Activated naive CD4-positive, alpha-beta T cell treated with anti-CD3 and anti-CD28 coated beads for 36 hours (primary cell): ENCODE measurements around the gene LCTL. TPM values are rescaled to one million over a fixed set of nuclear protein-coding genes. Genes with fewer than 3 reads are reported as not detected.

Experiments
- CTCF ChIA-PET: fragments of 350-600 bp; sonication (Branson Sonifier 250); formaldehyde crosslinking; loops from one replicate; lab custom pipeline; 2021; ENCODE audit warnings: antibody characterized with exemption; lab: Charles Lee
- DNase-seq: peaks from one replicate; pipeline ENCODE4 v3.0.0-alpha.2; 2020
- H3K27ac Mint-ChIP-seq: one replicate; pipeline ENCODE4 v1.8.0; 2021; ENCODE audit warnings: mild to moderate bottlenecking, mixed read lengths
- H3K27me3 Mint-ChIP-seq: one replicate; pipeline ENCODE4 v1.8.0; 2021; ENCODE audit warnings: low read depth, mixed read lengths
- H3K36me3 Mint-ChIP-seq: one replicate; pipeline ENCODE4 v1.8.0; 2021; ENCODE audit warnings: low read depth, mixed read lengths
- H3K4me1 Mint-ChIP-seq: one replicate; pipeline ENCODE4 v1.8.0; 2021; ENCODE audit warnings: low read depth, mixed read lengths
- H3K4me3 Mint-ChIP-seq: one replicate; pipeline ENCODE4 v1.8.0; 2021; ENCODE audit warnings: mild to moderate bottlenecking, moderate library complexity, mixed read lengths
- H3K9me3 Mint-ChIP-seq: one replicate; pipeline ENCODE4 v1.8.0; 2021; ENCODE audit warnings: mixed read lengths
- intact Hi-C: fragments of 100-400 bp; cut with micrococcal nuclease; formaldehyde crosslinking; loops from one replicate; pipeline ENCODE4 v1.15.1; 2023
- total RNA-seq, 2 experiments: library from RNA; stranded (reverse); gene quantifications; one replicate each; pipeline ENCODE4 v1.2.3, GENCODE V29; 2021

Gene LCTL
- total RNA-seq, 2 experiments from 2014 or later = not detected

GRCh38 chr15:66572146-66572545, 6.3 kb upstream of the LCTL start:
- CTCF ChIA-PET = no interaction called here
- no peak overlapping the region for H3K4me3 Mint-ChIP-seq
- no peaks in the 10 kb centered on the region for H3K9me3 Mint-ChIP-seq
- H3K27ac Mint-ChIP-seq = no peak overlapping the region
- intact Hi-C loops = no loop called here
- DNase-seq = no peak
- no peaks in the 10 kb centered on the region for H3K36me3 Mint-ChIP-seq
- peaks cover 3% of the 10 kb centered on the region for H3K4me1 Mint-ChIP-seq
- H3K27me3 Mint-ChIP-seq = no peaks in the 10 kb centered on the region

DNA sequence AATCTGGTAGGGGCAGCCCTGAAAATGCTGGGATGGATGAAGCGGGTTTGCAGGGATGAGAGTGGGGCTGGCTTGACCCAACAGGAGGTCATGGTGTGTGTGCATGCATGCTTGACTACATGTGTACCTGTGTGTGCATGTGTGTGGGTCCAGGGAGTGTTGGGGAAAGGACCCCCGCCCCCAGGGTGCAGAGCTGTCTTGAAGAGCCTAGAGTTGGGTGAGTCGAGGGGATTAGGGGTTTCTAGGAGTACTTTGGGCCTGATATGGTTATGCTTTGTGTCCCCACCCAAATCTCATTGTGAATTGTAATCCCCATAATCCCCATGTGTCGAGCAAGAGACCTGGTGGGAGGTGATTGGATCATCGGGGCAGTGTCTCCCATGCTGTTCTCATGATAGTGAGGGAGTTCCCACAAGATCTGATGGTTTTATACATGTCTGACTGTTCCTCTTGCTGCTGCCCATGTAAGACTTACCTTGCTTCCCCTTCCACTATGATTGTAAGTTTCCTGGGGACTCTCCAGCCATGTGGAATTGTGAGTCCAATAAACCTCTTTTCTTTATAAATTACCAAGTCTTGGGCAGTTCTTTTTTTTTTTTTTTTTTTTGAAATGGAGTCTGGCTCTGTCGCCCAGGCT, 5.2 kb upstream of the LCTL start:
- CTCF ChIA-PET = interaction anchor here (0.7 kb wide), 1 partner anchor 9 kb away, joined by 3 read pairs; no protein-coding TSS in a partner anchor
- peaks cover 8% of the 10 kb centered on the region for H3K4me1 Mint-ChIP-seq

DNA sequence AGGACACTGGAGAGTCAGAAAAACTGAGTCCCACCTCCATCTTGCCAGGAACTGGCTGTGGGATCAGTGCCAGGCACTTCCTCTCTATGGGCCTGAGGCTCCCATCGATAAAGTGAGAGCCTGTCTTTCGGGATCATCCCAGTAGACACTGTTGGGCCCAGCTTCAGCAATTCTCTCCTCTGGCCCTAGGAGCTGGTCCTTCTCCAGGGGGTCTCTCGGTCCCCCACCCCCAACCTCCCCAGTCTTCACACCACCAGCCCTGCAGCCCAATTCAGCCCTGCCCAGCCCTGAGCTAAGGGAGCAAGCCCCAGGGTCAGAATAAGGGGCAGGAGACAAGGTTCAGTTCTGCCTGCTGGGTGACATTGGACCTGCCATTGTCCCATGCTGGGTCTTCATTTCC, 4.5 kb upstream of the LCTL start:
- Mint-ChIP-seq H3K9me3 (no peaks in the 10 kb centered on the region), H3K36me3 (no peaks in the 10 kb centered on the region), H3K27me3 (no peaks in the 10 kb centered on the region), H3K27ac (no peak overlapping the region), H3K4me3 (no peak overlapping the region), H3K4me1 (peaks cover 8% of the 10 kb centered on the region)
- intact Hi-C loops = no loop called here
- CTCF ChIA-PET = no interaction called here
- no peak for DNase-seq

More for the DNA sequence above, 5.2 kb upstream of the LCTL start:
- H3K4me3 Mint-ChIP-seq = no peak overlapping the region
- H3K27me3 Mint-ChIP-seq = no peaks in the 10 kb centered on the region
- intact Hi-C loops = no loop called here
- H3K27ac Mint-ChIP-seq = no peak overlapping the region
- H3K36me3 Mint-ChIP-seq = no peaks in the 10 kb centered on the region
- no peak for DNase-seq
- H3K9me3 Mint-ChIP-seq = no peaks in the 10 kb centered on the region

- no peaks in the 10 kb centered on the region for H3K9me3 Mint-ChIP-seq
- no peak for DNase-seq
- intact Hi-C loops = no loop called here
- H3K4me1 Mint-ChIP-seq = peaks cover 8% of the 10 kb centered on the region
- H3K36me3 Mint-ChIP-seq = no peaks in the 10 kb centered on the region
- CTCF ChIA-PET = no interaction called here
- H3K27ac Mint-ChIP-seq = no peak overlapping the region
- H3K4me3 Mint-ChIP-seq = no peak overlapping the region
- H3K27me3 Mint-ChIP-seq = no peaks in the 10 kb centered on the region
Measured at GRCh38 chr15:66569461-66570137, 3.8 kb upstream of the LCTL start.

DNA sequence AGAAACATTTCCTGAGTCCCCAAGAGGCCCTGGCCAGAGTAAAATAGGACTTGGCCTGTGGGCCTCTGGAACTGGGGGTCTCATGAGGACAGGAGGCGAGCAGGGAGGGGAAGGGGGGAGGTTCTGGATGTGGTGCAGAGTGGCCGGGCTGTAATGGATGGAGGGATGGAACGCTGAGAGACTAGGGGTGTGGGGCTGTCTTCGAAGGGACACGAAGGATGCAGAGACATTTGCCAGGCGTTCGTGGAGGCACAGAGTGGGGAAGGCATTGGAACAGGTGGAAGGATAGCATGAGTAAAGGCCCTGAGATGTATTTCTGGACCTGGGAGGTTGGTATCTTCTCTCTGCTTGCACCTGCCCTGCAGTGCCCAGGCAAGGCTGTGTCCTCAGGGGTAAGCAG, 2.1 kb upstream of the LCTL start:
- Mint-ChIP-seq H3K27me3 (no peaks in the 10 kb centered on the region), H3K27ac (no peak overlapping the region), H3K4me1 (peaks cover 5% of the 10 kb centered on the region), H3K9me3 (no peaks in the 10 kb centered on the region), H3K4me3 (no peak overlapping the region), H3K36me3 (no peaks in the 10 kb centered on the region)
- intact Hi-C loops = no loop called here
- no peak for DNase-seq
- CTCF ChIA-PET = interaction anchor here (0.7 to 2.6 kb wide), 2 partner anchors 19 to 61 kb away, joined by 3 to 6 read pairs; no protein-coding TSS in a partner anchor

DNA sequence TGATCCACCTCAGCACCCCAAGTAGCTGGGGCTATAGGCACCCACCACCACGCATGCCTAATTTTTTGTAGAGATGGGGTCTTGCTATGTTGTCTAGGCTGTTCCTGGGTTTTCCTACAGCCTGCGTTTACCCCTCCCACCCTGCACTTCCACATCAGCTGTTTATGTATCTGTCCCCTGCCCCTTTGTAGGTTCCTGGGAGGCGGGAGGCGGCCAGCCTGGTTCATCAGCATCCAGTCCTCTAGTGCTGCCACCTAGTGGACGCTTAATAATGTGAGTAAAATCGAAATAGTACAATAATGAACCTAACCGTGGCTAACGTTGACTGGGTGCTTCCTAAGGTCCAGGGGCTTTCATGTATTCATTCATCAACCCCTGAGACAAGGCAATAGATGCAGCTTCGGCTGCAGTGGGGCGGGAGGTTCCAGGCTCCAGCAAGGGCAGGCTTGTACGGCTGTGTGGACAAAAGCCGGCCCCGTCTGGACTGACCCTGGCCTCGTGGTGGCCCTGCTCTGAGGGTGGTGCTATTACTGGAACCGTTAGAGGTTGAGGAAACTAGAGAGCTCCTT, 1.2 kb upstream of the LCTL start:
- H3K9me3 Mint-ChIP-seq = no peaks in the 10 kb centered on the region
- H3K36me3 Mint-ChIP-seq = no peaks in the 10 kb centered on the region
- H3K27me3 Mint-ChIP-seq = no peaks in the 10 kb centered on the region
- intact Hi-C loops = no loop called here
- CTCF ChIA-PET = interaction anchor here (0.7 to 2.6 kb wide), 4 partner anchors 14 to 60 kb away, joined by 3 to 6 read pairs (median 3); no protein-coding TSS in a partner anchor
- peaks cover 5% of the 10 kb centered on the region for H3K4me1 Mint-ChIP-seq
- peak; percentile 70 for DNase-seq
- no peak overlapping the region for H3K27ac Mint-ChIP-seq
- H3K4me3 Mint-ChIP-seq = no peak overlapping the region

DNA sequence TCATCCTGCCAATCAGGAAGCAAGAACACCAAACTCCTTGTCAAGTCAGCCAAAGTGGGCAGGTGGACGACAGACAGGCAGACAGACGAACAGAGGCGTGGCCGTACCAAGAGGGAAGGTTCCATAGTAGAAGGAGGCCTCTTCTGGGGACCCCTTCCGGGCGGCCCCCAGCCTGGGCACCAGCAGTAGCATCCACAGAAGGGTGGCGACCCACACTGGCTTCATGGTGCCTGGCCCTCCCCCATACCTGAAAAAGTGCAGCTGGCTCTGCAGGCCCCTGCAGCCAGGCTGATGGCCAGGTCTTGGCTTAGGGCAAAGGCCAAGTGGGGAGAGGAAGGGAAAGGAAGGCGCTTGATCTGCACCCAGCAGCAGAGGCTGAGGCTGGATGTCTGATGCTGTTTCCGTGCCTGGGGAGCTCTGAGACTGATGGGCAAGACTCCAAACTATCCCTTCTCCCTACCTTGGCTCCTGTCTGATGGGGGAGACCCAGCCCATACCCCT, 607 bp downstream of the LCTL start:
- CTCF ChIA-PET = no interaction called here
- intact Hi-C loops = no loop called here
- no peaks in the 10 kb centered on the region for H3K36me3 Mint-ChIP-seq
- no peaks in the 10 kb centered on the region for H3K27me3 Mint-ChIP-seq
- H3K9me3 Mint-ChIP-seq = no peaks in the 10 kb centered on the region
- no peak for DNase-seq
- H3K4me1 Mint-ChIP-seq = peaks cover 5% of the 10 kb centered on the region
- H3K4me3 Mint-ChIP-seq = no peak overlapping the region
- H3K27ac Mint-ChIP-seq = no peak overlapping the region

DNA sequence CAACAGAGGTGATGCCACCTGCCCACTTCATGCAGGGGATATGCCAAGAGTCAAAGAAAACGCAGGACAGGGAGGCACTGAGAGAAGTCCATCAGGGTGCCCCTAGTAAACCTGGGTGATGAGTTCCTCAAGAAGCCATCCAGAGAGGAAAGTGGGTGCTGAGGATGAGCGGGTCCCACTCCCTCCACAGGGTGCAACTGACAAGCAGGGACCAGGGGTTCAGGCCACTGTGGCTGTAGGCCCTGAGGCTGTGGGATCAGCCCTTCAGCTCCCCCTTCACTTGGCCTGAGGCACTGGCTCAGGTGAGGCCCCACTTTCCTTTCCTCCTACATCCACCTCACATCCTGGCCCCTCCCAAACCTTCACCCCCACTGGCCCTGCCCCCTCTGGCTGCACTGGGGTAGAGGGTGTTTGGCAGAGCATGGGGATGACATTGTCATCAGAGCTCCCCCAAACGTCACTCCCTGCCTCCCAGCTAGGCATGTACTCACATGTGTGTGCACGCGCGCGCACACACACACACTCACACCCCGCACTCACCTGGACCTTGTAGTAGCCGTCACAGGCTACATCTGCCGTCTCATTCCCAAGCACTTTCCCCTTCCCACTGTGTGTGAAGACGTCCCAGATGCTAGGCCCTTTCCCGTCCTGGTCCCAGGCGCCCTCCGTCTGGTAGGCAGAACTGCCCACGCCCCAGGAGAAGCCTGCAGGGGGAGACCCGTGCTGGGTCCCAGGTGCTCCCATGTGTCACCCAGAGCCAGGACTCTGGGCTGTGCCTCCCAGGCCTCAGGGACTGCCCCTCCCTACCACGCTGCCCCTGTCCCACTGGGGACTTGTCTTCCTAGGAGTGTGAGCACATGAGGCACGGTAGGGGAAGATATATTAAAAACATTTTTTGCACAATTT, 1.4 kb downstream of the LCTL start:
- CTCF ChIA-PET = interaction anchor here (0.6 kb wide), 1 partner anchor 386 kb away, joined by 3 read pairs; no protein-coding TSS in a partner anchor
- no peak for DNase-seq
- H3K36me3 Mint-ChIP-seq = no peaks in the 10 kb centered on the region
- H3K4me1 Mint-ChIP-seq = peaks cover 5% of the 10 kb centered on the region
- H3K4me3 Mint-ChIP-seq = no peak overlapping the region
- H3K27ac Mint-ChIP-seq = no peak overlapping the region
- H3K27me3 Mint-ChIP-seq = no peaks in the 10 kb centered on the region
- no peaks in the 10 kb centered on the region for H3K9me3 Mint-ChIP-seq
- intact Hi-C loops = no loop called here

DNA sequence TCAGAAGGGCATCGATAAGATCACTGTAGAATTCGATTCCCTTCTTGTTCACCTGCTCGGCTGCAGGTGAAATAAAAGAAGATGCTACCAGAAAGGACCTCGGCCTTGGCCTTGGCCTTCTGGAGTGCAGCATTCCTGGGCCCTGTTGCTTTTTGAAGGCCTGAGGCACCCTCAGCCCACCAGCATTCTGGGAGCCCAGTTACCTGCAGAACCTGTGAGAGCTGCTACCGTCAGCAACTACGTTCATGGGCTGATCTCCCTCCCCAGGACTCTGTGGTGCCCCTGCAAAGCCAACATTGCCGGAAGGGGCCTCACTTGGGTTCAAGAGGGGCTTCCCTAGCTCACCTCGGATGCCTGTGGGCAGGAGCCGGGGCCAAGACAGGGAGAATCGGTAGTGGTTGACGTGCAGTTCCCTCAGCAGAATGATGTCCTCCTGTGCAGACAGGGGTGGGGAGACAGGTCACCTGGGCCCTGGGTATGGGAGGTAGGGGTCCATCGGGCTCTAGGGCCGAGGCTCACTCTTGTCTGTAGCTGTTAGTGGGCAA, 2.2 kb downstream of the LCTL start:
- H3K27me3 Mint-ChIP-seq = no peaks in the 10 kb centered on the region
- no peak for DNase-seq
- H3K36me3 Mint-ChIP-seq = no peaks in the 10 kb centered on the region
- intact Hi-C loops = no loop called here
- no peak overlapping the region for H3K27ac Mint-ChIP-seq
- H3K4me1 Mint-ChIP-seq = peaks cover 5% of the 10 kb centered on the region
- CTCF ChIA-PET = interaction anchor here (0.6 kb wide), 1 partner anchor 385 kb away, joined by 3 read pairs; no protein-coding TSS in a partner anchor
- H3K9me3 Mint-ChIP-seq = no peaks in the 10 kb centered on the region
- H3K4me3 Mint-ChIP-seq = no peak overlapping the region

DNA sequence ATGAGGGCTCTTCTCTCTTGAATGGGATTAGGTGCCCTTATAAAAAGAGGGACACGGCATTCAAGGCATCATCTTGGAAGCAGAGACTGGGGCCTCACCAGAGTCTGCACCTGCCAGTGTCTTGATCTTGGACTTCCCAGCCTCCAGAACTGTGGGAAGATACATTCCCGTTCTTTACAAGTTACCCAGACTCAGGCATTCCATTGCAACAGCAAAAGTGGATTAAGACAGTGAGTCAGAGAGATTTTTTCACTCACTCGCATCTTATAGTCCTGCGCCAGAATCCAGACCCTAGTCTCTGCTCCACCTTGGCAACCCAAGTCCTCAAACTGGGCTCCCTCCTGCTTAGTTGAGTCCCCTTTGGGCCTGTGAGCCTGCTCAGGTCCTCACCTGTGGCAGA, 2.7 kb downstream of the LCTL start:
- CTCF ChIA-PET = no interaction called here
- H3K27me3 Mint-ChIP-seq = no peaks in the 10 kb centered on the region
- no peaks in the 10 kb centered on the region for H3K9me3 Mint-ChIP-seq
- no peak overlapping the region for H3K27ac Mint-ChIP-seq
- H3K4me1 Mint-ChIP-seq = peaks cover 5% of the 10 kb centered on the region
- intact Hi-C loops = no loop called here
- DNase-seq = no peak
- no peak overlapping the region for H3K4me3 Mint-ChIP-seq
- H3K36me3 Mint-ChIP-seq = no peaks in the 10 kb centered on the region

DNA sequence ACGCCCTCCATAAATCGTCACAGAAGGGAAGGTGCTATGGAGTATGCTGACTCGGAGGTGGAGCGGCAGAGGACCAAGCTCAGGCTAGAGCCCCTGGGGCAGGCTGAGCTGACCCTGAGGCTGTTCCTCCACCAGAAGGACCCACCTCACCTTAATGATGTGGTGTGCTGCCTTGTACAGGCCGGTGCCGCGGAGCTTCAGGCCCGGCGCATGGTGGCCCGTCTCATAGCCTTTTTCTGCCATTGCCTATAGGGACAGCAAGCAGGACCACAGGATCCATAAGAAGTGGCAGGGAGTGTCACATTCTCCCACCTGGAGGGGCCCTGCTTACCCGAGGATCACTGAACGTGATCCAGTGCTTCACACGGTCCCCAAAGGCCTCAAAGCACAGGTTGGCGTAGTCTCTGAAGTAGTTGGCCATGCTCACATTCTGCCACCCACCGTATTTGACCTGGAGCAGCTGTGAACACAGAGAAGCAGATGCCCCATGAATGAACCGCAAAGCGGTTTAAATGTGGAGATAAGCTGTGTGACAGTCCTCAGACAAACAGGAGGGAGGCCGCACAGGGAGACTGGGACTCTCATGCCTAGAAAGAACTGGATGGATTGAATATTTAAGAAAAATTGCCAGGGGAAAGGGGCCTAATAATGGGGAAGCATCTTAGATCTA, 4.8 kb downstream of the LCTL start:
- no peak overlapping the region for H3K4me3 Mint-ChIP-seq
- no peaks in the 10 kb centered on the region for H3K9me3 Mint-ChIP-seq
- DNase-seq = no peak
- H3K27me3 Mint-ChIP-seq = no peaks in the 10 kb centered on the region
- intact Hi-C loops = no loop called here
- no peaks in the 10 kb centered on the region for H3K4me1 Mint-ChIP-seq
- H3K36me3 Mint-ChIP-seq = no peaks in the 10 kb centered on the region
- CTCF ChIA-PET = interaction anchor here (0.6 to 1.0 kb wide), 2 partner anchors 18 to 559 kb away, joined by 4 to 5 read pairs; no protein-coding TSS in a partner anchor
- no peak overlapping the region for H3K27ac Mint-ChIP-seq
